Effector CD8-positive, alpha-beta T cell (primary cell): ENCODE results near the gene NGDN.
"Not testable (repeated sequence)": the region's sequence is repeated elsewhere in the genome, so short reads cannot be mapped to it uniquely, and the experiment has no call there.

ENCODE experiments used
- DNase-seq: peaks from one replicate; lab custom pipeline; 2025; lab: John Stamatoyannopoulos, UW

NGDN gene

DNA sequence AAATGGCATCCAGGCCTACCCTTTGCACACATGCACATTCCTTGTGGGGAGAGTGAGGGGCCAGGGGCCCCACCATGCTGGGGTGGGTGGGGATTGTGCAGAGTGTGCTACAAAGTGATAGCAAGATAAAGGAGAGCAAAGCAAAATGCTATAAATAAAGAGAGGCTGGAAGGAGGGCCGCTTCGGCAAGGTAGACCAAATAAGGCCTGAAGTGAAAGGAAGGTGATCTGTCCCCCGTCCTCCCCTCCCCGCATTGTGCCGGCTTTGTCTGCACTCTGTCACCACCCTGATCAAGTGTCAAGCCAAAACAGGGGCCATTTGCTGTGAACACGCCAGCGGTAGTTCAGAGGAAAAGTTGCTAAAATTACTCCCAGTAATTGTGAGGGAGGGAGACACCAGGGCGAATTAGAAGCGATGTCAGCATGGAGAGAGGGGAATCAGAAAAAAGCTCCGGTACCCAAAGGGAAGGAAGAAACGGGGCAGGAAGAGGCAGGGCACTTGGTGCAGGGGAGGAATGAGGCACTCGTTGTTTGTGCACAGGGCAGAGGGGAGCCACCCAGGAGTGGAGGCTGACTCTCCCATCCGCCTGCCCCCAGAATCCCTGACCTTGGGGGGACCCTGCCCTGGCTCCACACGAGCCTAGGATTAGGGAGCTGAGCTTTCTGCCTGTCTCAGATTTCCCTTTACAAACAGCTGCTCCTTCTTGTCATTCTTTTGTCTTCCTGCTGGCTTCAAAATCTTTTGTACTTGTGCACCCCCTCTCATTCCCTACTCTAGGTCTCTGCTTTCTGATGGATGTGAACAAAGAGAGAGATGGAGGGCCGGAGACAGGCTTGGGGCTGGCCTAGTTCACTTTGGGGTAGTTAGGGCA lies 31.2 kb upstream of the NGDN start:
- DNase-seq, result no peak

DNA sequence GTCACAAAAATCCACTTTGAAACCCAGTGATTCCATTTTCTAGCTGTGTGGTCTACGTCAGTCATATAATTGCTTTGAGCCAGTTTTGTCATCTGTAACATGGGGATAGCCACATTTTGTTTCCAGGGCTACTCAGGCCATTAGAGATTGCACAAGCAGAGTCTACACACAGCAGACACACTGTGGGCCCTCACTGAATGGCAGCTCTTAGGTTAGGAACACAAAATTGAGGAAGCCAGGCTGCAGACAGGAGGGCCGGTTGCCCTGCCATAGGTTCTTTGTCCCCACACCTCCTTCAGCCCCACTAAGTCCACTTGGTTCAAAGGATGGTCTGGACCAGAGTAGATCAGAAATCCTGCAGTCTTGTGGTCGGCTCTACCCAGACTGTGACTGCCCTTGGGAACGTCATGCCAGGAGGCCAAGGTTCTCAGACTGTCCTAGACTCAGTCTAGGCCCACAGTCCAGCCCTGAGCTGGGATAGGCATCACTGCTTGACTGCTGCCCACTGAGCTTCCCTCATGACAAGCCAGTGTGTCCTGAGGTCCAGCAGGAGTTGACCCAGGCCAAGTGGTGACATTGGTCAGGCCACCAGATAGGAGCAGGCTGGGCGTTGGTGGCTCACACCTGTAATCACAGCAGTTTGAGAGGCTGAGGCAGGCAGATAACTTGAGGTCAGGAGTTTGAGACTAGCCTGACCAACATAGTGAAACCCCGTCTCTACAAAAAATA lies 30.2 kb upstream of the NGDN start:
- no peak for DNase-seq

DNA sequence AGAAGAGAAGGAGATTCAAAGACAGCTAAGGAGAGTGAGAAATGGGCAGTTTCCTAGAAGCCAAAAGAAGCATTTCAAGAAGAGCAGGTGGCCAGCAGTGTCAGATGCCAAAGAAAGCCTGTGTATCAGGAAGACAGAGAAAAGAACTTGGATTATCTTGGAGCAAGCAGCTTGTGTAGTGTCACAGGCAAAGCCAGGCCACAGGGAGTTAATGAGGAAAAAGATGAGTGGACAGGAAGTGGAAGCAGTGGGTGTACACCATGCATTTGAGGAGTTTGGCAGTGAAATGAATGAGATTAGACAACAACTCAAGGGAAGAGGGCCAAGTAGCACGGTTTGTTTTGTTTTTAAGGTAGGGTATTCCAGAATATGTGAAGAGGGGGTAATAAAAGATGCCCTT lies 28.4 kb upstream of the NGDN start:
- no peak for DNase-seq

DNA sequence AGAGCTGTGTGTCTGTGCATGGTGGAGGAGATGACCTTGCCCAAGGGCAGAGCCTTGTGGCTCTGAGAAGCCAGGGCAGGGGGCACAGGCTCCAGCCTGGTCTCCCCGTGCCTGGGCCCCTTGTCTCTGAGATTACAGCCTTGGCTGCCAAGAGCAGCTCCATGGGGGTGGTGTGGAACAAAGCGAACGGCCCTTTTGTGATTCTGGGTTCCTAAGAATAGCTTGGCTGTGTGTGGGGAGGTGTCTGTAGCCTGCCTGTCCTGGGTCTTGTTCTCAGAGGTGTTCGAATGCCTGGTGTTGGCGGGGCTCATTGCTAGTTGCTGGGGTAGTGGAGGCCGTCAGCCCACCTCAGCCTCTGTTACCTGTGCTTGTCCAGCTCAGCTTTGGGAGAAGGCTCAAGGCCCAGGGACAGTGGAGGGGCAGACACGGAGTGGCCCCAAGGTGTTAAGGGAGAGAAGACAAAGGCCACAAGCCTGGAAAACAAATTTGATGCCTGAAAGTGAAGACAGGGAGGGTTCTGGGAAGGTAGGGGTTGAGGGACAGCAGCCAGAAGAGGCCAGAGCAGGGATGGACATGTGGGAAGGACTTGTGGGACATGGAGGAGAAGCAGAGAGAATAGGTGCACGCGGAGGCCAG lies 26.7 kb upstream of the NGDN start:
- DNase-seq, result no peak

DNA sequence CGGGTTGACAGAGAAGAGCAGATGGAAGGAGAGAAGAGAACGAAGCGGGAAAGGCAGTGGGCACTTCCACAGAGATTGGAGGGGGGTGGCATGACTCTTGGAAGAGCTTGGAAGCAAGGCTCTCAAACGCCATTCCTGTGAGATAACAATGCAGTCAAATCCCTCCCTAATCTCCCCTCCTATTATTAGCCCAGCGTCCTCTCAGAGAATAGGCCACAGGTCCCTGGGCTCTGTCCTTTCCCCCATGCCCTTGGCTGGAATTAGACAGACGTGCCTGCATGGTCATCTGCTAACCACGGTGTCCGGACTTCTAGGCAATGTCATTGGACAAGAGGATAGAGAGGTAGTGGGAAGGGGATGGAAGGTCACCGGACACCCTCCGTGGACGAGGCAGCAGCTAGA lies 26.1 kb upstream of the NGDN start:
- no peak for DNase-seq

DNA sequence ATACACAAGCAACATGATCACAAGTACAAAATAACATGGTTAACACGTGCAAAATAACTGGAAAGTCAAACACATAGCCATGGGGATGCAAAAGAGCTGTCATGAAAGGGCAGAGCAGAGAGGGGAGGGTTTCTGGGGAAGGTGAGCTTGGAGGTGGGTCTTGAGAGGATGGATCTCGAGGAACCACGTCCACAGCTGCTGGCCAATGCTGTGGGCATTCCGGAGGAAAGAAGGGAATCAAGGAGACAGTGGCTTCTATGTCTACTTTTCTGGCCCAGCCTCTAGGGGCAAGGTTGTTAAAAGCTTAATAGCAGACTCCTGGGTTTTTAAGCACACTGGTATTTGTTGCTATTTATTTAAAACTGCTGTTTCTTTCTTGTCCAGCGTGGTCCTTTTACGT lies 25.6 kb upstream of the NGDN start:
- DNase-seq, result no peak

DNA sequence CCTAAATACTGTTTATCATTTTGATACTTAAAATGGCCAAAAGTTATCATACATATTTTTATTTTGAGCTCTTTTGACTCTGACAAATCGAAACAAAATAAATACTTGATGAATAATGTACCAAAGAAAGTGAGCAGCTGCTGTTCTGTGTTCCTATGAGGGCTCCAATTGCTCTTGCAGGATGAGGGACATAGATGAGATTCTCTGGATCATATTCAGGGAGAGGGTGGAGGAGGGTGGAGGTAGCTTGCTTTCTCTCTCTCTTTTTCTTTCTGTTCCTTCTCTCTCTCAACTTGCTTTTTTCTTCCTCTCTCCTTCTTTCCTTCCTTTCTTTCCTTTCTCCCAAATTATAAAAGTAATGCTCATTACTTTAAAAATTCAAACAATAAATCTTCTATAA lies 25.2 kb upstream of the NGDN start:
- DNase-seq, result no peak

DNA sequence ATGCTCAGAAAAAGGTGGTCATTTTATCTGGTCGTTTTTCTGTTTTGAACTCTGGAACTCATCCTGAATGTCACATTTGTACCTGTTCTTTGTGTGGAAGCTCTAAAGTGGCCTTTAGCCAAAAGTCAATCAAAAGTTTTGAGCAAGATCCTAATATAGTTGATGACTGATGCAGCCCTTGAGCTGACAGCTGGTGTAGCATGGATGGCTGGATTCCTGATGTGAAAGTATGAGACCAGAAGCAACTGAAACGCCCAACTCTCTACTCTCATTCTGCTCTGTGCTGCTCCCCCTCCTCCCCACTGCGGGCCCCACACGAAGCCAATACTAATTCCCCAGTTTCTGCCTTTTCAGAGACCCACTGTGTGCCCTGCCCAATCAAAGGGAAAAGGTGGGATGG lies 23.7 kb upstream of the NGDN start:
- no peak for DNase-seq

DNA sequence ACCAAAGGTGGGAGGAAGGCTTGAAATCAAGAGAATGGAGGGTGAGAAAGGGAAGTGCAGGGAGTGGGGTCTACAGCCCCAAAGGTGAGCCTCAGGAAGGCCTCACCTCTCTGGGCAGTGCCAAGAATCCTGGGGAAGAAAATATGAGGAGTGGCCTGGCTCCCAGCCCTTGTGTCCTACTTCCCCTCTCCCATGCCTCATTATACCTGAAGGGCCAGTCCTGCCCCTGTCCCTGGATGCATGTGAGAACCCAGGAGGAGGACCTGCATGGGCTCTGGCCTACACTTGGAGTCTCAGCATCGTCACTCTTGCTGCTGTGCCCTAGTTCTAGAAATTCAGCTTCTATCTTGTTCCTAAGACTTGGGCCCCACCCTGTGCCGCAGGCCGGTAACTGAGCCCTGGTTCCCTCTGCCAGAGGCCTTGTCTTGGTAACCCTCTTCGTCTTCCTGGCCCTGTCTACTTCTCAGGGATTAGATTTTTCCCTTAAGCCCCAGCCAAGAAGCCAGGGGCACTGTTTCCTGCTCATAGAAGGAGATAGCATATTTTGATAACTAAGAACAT lies 23.1 kb upstream of the NGDN start:
- no peak for DNase-seq

DNA sequence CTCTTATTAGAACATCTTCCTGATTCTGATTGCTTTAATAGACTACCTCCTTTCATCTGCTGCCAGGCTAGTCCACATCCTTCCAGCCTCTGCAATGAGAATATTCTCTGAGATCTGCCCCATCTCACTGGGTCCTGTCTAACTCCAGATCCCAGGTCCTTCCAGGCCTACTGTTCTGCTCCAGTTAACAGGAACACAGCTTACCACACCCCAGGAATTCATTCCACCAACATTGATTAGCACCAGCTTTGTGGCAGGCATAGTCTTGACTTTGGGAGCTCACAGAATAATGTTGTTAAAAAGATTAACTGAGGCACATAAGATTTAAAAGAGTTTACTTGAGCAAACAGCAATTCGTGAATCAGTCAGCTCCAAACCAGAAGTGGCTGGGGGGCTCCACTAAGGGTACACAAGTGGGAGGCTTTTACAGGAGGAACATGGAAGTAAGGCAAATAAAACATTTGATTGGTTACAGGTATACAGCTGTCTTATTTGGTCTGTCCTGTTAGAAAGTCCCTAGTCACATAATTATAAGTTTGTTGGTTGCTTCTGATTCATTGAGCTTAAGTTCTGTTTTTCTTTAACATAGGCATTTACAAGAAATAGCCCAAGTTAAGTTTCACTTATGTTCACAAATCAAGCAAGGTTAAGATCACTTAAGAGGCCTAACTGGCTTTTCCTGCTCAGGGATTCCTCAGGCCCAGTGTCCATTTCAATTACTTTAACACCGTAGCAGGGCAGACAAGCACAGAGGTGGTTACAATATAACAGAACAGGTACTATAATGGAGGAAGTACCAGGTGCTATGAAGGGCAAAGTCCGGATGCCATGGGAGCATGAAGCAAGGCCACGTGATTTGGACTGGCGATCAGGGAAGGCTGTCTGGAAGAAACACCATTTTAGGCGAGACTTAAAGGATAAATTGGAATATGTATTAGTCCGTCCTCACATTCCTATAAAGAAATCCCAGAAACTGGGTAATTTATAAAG lies 21.8 kb upstream of the NGDN start:
- DNase-seq, result no peak

DNA sequence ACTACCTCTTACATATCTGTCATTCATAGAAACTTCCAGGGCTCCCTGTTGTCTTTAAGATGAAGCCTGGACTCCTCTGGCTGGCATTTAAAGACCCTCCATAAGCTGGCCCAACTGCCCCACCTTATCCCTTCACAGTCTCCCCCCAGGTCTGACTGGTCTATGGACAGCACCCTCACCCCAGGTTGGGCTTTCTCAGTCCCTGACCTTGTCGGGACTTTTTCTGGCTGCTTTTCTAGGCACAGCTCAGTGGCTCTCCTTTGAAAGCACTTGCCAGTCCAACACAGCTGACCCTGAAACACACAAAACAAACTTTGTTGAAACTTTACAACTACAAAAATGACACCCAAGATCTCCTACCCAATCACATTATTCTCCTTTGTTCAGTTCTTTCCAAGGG lies 20.2 kb upstream of the NGDN start:
- DNase-seq, result no peak

DNA sequence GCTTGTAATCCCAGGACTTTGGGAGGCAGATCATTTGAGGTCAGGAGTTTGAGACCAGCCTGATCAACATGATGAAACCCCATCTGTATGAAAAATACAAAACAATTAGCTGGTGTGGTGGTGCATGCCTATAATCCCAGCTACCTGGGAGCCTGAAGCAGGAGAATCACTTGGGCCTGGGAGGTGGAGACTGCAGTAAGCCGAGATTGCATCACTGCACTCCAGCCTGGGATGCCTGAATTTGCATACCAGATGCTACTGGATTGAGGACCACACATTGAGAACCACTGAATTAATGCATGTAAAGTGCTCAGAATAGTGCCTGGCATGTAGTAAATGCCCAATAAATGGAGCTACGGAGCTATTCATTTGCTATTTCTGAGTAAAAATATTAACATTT lies 19.1 kb upstream of the NGDN start:
- no peak for DNase-seq

DNA sequence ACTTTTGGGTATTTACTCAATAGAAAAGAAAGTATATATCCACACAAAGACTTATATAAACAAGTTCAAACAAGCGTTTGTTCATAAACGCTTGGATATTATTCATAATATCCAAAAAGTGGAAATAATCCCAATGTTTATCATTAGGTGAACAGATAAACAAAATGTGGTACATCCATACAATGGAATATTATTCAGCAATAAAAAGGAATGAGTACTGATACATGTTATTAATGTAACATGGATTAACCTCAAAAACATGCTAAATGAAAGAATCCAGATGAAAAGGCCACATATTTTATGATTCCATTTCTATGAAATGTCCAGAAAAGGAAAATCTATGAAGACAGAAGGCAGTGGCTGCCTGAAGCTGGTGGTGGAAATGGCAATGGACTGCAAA lies 17.3 kb upstream of the NGDN start:
- DNase-seq, result no peak

DNA sequence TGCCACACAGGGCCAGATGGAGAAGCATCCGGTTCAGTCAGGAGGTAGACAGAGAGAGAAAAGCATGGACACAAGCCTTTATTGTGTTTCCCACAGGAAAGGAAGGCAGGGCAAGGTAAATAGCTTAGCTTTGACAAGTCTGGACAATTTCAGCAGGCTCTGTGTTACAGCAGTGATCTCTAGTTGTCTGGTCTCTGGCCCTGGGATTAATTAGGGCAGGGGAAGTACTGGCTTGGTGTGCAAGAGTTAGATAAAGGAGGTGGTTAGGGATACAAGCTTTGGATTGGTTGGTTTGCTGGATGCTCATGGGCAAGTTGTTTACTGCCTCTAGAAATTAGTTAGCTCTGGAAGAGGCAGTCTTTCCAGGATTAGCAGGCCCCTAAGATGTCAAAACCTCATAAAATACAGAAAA lies 15.1 kb upstream of the NGDN start:
- no peak for DNase-seq

DNA sequence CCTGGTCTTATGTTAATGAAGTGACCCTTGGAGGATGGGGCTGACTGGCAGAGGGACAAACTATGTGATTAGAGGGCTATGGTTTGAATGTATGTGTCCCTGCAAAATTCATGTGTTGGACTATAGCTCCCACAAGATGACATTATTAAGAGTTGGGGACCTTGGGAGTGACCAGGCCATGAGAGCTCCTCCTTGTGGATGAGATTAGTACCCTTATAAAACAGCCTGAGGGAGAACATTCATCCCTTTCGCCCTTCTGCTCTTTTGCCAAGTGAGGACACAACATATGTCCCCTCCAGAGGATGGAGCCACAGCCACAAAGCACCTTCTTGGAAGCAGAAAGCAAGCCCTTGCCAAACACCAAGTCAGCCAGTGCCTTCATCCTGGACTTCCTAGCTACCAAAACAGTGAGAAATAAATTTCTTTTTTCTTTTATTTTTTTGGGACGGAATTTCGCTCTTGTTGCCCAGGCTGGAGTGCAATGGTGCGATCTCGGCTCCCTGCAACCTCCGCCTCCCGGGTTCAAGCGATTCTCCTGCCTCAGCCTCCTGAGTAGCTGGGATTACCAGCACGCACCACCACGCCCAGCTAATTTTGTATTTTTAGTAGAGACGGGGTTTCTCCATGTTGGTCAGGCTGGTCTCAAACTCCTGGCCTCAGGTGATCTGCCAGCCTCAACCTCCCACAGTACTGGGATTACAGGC lies 12.5 kb upstream of the NGDN start:
- DNase-seq, result not testable (repeated sequence)

DNA sequence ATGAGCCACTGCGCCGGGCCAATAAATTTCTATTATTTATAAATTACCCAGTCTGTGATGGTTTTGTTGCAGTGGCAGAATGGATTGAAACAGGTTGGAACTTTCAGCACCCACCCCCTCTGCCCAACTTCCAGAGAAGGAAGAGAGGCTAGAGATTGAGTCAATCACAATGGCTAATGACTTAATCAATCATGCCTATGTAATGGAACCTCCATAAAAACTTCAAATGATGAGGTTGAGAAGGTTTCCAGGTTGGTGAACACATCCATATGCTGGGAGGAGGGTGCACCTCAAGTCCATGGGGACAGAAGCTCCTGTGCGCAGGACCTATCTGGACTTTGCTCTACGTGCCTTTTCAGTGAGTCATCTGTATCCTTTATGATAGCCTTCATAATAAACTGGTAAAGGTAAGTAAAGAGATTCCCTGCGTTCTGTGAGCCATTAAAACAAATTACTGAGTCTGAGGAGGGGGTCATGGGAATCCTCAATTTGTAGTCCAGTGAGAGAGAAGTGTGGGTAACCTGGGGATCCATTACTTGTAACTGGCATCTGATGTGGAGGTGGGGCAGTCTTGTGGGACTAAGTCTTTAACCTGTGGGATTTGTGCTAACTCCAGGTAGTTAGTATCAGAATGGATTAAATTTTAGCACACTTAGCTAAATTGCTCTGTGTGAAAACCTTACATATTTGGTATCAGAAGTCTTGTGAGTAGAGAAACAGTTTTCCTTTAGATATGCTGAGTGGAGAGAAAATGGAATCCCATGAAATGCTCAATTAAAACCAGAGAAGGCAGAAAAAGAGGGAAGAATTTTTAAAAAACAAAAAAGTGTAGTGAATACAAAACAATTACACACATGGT lies 11.7 kb upstream of the NGDN start:
- DNase-seq, result no peak

DNA sequence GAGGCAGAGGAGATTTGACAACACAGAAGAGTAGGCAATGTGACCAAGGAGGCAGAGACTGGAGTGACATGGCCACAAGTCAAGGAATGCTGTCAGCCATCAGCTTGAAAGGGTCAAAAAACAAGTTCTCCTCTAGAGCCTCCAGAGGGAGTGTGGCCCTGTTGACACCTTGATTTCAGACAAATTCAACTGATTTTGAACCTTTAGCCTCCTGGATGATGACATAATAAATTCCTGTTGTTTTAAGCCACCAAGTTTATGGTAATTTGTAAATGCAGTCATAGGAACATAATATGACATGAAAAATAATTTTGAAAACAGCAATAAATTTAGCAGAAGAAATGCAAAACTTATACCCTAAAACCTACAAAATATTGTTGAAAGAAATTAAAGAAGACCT lies 8.5 kb upstream of the NGDN start:
- no peak for DNase-seq

DNA sequence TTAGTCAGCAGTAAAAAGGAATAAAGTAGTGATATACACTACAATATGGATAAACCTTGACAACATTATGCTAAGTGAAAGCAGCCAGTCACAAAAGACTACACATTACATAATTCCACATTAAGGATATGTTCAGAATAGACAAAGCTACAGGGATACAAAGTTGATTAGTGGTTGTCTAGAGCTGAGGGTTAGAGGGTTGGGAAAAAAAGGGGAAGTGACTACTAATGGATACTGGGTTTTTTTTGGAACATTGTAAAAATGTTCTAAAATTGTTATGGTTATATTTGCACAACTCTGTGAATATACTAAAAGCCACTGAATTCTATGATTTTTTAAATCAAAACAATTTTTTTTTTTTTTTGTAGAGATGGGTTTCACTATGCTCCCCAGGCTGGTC lies 4.8 kb upstream of the NGDN start:
- DNase-seq, result no peak

DNA sequence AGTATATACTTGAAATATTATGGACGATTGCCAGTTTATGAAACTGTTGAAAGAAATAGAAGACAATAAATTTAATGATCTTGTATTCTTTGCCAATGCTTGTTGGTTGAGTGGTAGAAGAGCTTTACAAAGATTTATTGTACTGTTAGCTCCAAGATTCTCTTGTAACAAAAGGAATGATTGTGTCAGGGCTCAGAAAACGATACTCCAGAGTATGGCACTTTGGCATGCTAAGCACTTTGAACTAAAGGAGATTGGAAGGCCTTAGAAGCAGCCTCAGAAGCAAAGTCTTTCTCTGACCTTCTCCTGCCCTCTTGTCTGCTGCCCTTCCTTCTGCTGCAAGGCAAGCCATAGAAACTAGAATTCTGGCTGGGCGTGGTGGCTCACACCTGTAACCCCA lies 4.2 kb upstream of the NGDN start:
- no peak for DNase-seq

DNA sequence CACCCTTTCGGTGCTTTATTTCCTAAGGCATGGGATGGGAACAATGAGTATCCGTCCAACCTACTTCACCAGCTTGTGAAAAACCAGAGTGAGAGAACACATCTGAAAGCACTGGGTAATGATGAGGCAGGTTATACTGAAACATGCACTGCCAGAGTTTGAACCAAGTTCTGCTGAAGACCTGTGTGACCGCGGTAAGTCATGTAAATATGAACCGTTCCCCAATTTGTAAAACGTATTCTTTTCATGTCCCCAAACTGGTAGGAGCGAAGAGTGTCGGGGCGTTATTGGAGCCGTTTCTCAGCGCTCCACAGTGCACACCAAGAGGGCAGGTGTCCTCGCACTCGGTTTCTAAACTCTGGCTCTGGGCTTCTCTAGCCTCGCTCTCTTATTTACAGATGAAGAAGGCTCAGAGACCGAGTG lies 788 bp upstream of the NGDN start:
- DNase-seq, result no peak
